Prostate gland (tissue), 2 donors: ENCODE measurements around the gene C1orf21. TPM values are rescaled to one million over a fixed set of nuclear protein-coding genes. Genes with fewer than 3 reads are reported as not detected.

Source experiments
- DNase-seq: peaks from one replicate; pipeline ENCODE4 v3.0.0-alpha.2; 2019; ENCODE audit warnings: low spot score
- H3K27ac ChIP-seq, 2 donors: fragments of 200-600 bp; sonication (generic); 2 replicates each; pipeline ENCODE4 v1.5.1; 2017 to 2019
- H3K27me3 ChIP-seq: fragments of 200-600 bp; sonication (generic); replicated peaks from 2 replicates; pipeline ENCODE4 v1.5.1; 2019; ENCODE audit not compliant: insufficient read depth
- H3K36me3 ChIP-seq, 2 donors: fragments of 200-600 bp; sonication (generic); 1 replicate in 1 of 2; 2 replicates in 1 of 2; pipeline versions ENCODE4 v1.5.1 to v1.8.1; 2017 to 2019
- H3K4me1 ChIP-seq: fragments of 200-600 bp; sonication (generic); replicated peaks from 2 replicates; pipeline ENCODE4 v1.5.1; 2019
- H3K4me3 ChIP-seq, 2 donors: fragments of 200-600 bp; sonication (generic); 2 replicates each; pipeline ENCODE4 v1.5.1; 2017 to 2019
- H3K9me3 ChIP-seq: fragments of 200-600 bp; sonication (generic); 2 replicates; pipeline ENCODE4 v1.5.1; 2017
- CTCF ChIP-seq, 4 experiments: fragments of 200-600 bp in 2 of 4; fragments of 450-650 bp in 2 of 4; sonication (generic) in 2 of 4; IDR thresholded peaks; 1 replicate in 3 of 4; 2 replicates in 1 of 4; pipeline ENCODE4 v1.5.1; 2016 to 2019; ENCODE audit warnings: antibody characterized with exemption in 4 of 4, mild to moderate bottlenecking in 2 of 4, moderate library complexity in 2 of 4
- POLR2A ChIP-seq: fragments of 450-650 bp; IDR thresholded peaks from one replicate; pipeline ENCODE4 v1.6.1; 2016; ENCODE audit warnings: antibody characterized with exemption, mild to moderate bottlenecking
- POLR2AphosphoS5 ChIP-seq: sonication (generic); formaldehyde crosslinking; IDR thresholded peaks from one replicate; pipeline ENCODE4 v1.6.1; 2017; ENCODE audit warnings: antibody characterized with exemption
- WGBS: methylation state at CpG from one replicate; pipeline ENCODE4 v1.1.5; 2018; 5-methylcytosine and 5-hydroxymethylcytosine counted together
- intact Hi-C: fragments of 100-400 bp; cut with DNase I; formaldehyde crosslinking; loops from one replicate; pipeline ENCODE4 v1.14.2; 2022
- total RNA-seq, 2 donors: library from RNA; depleted of rRNA; stranded (reverse); fragments of >200 nt; gene quantifications; one replicate each; pipeline ENCODE4 v1.1.0, GENCODE V29; 2016

Gene C1orf21
- total RNA-seq, 2 donors from 2014 or later = 28.8 to 79.3 TPM

DNA sequence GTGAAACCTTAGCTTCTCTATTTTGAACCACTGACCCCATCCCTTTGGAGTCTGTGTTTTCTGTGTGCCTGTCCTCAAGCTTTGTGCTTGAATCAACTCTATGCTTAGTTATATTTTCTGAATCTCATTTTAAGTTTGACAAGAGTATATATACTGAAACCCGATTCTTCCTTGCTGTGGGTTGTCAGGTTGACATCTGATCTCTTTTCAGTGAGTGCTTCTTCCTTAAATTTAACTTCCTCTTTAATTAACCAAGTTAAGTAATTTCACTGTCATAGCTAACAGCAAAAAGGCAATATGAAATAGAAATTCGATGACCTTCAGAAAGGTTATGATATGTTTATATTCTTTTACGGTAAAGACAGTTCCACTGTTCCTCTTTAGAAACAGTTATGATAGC is 69.4 kb downstream of the C1orf21 start:
- Histone ChIP-seq H3K9me3 (no peaks in the 10 kb centered on the region), H3K27me3 (no peaks in the 10 kb centered on the region), H3K36me3 (no peaks in the 10 kb centered on the region), H3K27ac (no peak overlapping the region), H3K4me3 (no peak overlapping the region), H3K4me1 (peaks cover 11% of the 10 kb centered on the region)
- intact Hi-C loops = no loop called here
- TF ChIP-seq POLR2AphosphoS5 = no peak
- no peak for TF ChIP-seq POLR2A
- TF ChIP-seq CTCF (IDR thresholded peaks at IDR 0.05) = no peak
- DNase-seq = no peak
- 58% methylated on average over 3 of the region's 3 CpGs for WGBS

- peaks cover 11% of the 10 kb centered on the region for H3K4me1 ChIP-seq
- H3K9me3 ChIP-seq = no peaks in the 10 kb centered on the region
- WGBS = 35% methylated on average over 3 of the region's 3 CpGs
- DNase-seq = peak; percentile 27
- intact Hi-C loops = no loop called here
- no peaks in the 10 kb centered on the region for H3K36me3 ChIP-seq
- no peak overlapping the region for H3K27ac ChIP-seq
- no peak overlapping the region for H3K4me3 ChIP-seq
- H3K27me3 ChIP-seq = no peaks in the 10 kb centered on the region
- peak in 1 of 4 experiments; percentile 7 for TF ChIP-seq CTCF (IDR thresholded peaks at IDR 0.05)
- no peak for TF ChIP-seq POLR2A
- peak; percentile 46 for TF ChIP-seq POLR2AphosphoS5
Measured at GRCh38 chr1:184457500-184457899, 70.7 kb downstream of the C1orf21 start.

GRCh38 chr1:184461321-184461720 is 74.5 kb downstream of the C1orf21 start:
- no peak for DNase-seq
- Histone ChIP-seq H3K27me3 (no peaks in the 10 kb centered on the region), H3K9me3 (no peaks in the 10 kb centered on the region), H3K36me3 (no peaks in the 10 kb centered on the region), H3K4me1 (peaks cover 4% of the 10 kb centered on the region), H3K27ac (no peak overlapping the region), H3K4me3 (no peak overlapping the region)
- intact Hi-C loops = no loop called here
- whole genome bisulfite sequencing = 94% methylated on average over 5 of the region's 5 CpGs
- TF ChIP-seq CTCF (IDR thresholded peaks at IDR 0.05) (no peak), POLR2A (no peak), POLR2AphosphoS5 (no peak)

DNA sequence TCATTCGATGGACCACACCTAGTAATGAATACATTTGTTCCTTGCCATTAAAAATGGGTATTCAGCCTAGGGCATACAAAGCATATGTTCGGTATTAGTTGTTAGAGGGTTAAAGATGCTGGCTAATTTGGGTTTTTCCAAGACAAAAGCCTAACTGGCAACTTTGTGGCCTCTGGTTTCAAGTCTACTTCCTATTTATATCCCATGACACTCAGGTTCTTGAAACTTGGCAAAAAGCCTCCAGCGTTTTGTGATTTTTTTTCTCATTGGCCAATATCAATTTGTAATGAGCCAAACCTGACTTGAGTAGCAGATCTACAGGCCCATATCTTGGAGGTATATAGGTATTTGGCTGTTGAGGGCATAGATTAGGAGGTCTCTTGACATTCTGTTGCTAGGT is 75.3 kb downstream of the C1orf21 start:
- Histone ChIP-seq H3K4me1 (no peaks in the 10 kb centered on the region), H3K9me3 (no peaks in the 10 kb centered on the region), H3K27ac (no peak overlapping the region), H3K27me3 (no peaks in the 10 kb centered on the region), H3K36me3 (no peaks in the 10 kb centered on the region), H3K4me3 (no peak overlapping the region)
- no peak for DNase-seq
- WGBS = 80% methylated on average over 3 of the region's 3 CpGs
- TF ChIP-seq CTCF (IDR thresholded peaks at IDR 0.05) (no peak), POLR2AphosphoS5 (no peak), POLR2A (no peak)
- intact Hi-C loops = no loop called here

- Histone ChIP-seq H3K27me3 (no peaks in the 10 kb centered on the region), H3K4me3 (no peak overlapping the region), H3K4me1 (no peaks in the 10 kb centered on the region), H3K9me3 (no peaks in the 10 kb centered on the region), H3K36me3 (no peaks in the 10 kb centered on the region), H3K27ac (no peak overlapping the region)
- whole genome bisulfite sequencing = 98% methylated on average over 5 of the region's 5 CpGs
- TF ChIP-seq POLR2AphosphoS5 (no peak), CTCF (IDR thresholded peaks at IDR 0.05) (no peak)
- DNase-seq = no peak
- intact Hi-C loops = no loop called here
Measured at GRCh38 chr1:184462990-184463389, 76.2 kb downstream of the C1orf21 start.
